GM18505 (cell line): ENCODE data around the gene SLC39A5.
"Not testable (repeated sequence)": the region's sequence is repeated elsewhere in the genome, so short reads cannot be mapped to it uniquely, and the experiment has no call there.

Experiments
- ATAC-seq: cut with Tn5 transposase; IDR thresholded peaks from one replicate; pipeline ENCODE4 v1.9.1; 2021; ENCODE audit not compliant: unreplicated experiment
- POLR2A ChIP-seq: IDR thresholded peaks from 4 replicates; pipeline ENCODE4 v1.6.1; 2011; ENCODE audit warnings: borderline replicate concordance; ENCODE audit not compliant: insufficient read depth, insufficient read length; ENCODE audit errors: extremely low read depth

The SLC39A5 gene

DNA sequence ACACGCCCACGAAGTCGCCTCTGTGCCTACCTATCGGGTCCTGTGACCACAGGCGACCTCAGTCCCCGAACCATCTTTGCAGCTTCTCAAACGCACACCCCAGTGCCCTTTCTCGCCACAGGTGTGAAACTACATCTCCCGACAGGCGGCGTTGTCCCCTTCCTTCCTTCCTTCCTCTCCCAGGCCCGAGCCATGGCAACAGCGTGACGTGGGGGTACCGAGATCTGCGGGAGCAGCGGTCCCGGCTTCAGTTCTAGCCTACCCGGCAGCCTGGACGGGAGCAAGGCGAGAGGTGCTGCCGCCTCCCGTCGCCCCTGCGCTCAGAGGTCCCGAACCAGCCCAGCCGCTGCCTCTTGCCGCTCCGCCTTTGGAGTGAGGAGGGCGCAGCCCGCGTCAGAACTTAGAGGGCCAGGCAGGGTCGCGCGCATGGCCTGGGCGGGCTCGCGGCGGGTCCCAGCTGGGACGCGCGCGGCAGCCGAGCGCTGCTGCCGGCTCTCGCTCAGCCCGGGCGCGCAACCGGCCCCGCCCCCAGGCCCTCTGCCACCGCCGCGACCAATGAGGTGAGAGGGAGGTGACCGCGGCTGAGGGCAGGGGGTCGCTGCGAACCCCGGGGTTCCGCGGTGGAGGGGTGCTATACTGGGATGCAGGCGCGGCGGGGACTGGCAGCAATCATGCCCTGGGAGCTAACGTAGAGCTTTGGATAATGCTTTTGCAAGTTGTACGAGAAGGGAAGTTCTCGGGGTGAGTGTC lies 37.0 kb downstream of the SLC39A5 start, which contains the start of gene COQ10A:
Gene COQ10A (plus strand): TSS at position 250 of the 750 bp plus-strand sequence. CDS start 177 bp downstream, at position 427.
- peak; percentile 85 for ATAC-seq
- peak; percentile 88 for TF ChIP-seq POLR2A

DNA sequence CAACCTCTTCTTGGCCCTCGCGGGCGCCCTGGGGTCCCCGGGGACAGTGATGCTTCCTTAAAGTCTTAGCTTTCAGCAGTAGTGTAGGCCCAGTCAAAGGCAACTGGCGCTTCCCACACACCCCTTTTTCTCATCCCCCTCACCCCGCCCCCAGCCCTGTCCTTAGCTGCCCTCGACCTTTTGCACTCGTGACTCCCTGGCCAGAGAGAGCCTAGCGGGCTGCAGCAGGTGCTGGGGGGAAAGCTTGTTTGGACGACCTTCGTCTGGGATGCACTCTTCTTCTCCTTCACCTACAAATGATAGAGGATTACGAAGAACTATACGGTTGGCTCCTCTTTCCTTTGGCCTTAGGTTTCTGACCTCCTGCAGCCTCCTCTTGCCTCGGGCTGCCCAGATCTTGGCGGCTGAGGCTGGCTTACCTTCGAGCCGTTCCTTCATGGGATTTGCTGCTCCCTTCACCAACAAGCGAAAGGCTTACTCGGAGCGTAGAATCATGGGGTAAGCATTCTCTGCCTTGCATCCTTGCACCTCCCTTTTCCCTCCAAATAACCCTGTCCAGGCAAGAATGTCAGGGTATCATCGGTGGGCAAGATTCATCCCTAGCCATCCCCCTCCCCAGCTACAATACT lies 37.7 kb downstream of the SLC39A5 start:
- ATAC-seq = peak; percentile 15
- TF ChIP-seq POLR2A = no peak

DNA sequence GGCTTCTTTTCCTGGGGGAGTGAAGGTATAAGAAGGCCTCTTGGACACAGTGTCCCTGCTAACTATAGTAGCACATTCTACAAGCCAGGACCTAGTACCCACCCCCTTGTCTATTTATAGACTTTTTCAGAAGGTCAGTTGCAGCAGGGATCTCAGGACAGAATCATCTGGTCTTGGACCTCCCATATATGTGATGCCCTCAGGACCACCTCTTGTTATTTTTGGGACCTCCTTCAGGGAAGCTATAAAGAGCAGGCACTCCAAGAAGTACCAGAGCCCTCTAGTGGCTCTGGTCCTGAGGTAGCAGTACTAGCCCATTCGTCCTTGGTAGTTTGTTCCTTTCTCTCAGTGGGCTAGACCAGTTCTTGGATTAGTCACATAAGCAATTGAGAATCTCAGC lies 41.2 kb downstream of the SLC39A5 start:
- no peak for TF ChIP-seq POLR2A
- no peak for ATAC-seq

DNA sequence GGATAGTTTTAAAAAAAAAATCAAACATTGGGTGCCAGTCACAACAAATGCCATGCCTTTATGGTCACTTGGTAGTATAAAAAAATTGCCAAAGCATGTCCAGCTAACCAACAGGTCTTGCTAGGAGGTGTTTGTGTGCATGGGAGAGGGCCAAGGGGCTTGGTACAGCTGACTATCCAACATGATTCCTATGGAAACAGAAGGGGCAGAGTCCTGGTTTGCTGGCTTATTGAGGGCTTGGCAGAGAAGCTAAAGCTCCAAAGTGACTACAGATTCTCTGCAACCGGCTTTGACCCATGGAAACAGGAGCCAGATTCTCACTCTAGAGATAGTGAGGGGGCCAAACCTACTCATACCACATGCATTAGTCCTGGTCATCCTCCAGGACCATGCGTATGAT lies 42.6 kb downstream of the SLC39A5 start:
- not testable (repeated sequence) for ATAC-seq

DNA sequence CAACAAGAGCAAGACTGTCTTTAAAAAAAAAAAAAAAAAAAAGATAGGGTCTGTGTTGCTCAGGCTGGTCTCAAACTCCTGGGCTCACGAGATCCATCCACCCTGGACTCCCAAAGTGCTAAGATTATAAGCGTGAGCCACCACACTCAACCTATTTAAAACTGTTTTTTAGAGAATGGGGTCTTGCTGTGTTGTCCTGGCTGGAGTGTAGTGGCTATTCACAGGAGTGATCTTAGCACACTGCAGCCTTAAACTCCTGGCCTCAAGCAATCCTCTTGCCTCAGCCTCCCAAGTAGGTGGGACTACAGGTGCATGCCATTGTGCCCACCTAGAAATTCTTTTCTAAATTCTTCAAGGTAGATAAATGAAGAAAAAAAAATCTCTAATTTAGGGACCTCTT lies 44.4 kb downstream of the SLC39A5 start:
- no peak for TF ChIP-seq POLR2A
- ATAC-seq = no peak

DNA sequence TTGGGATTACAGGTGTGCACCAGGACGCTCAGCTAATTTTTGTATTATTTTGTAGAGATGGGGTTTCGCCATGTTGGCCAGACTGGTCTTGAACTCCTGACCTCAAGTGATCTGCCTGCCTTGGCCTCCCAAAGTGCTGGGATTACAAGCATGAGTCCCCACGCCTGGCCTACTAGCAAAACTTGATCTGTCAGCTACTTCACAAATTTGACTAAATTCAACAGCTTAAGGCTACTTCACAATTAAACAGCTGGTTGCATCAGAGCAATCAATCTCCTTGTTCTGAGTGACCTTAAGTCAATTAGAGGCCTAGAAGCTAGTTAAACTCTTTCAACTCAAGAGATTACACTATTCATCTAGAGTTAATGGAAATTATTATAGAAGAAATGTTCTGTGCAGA lies 49.1 kb downstream of the SLC39A5 start:
- no peak for ATAC-seq
- no peak for TF ChIP-seq POLR2A

GRCh38 chr12:56280849-56281248 lies 51.0 kb downstream of the SLC39A5 start:
- ATAC-seq = no peak
- no peak for TF ChIP-seq POLR2A

DNA sequence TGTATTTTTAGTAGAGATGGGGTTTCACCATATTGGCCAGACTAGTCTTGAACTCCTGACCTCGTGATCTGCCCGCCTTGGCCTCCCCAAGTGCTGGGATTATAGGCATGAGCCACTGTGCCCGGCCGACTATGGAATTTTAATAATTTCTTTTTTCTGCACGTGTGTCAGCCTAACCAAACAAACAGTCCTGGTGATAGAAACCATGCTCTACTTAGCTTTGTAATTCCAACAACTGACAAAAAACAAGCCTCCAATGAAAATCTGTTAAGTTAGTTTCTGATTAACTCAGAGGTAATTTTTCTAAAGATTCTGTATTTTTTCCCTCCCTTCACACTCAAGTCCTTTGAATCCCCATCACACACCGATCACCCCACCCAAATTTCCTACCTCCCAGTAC lies 52.2 kb downstream of the SLC39A5 start:
- TF ChIP-seq POLR2A = no peak
- ATAC-seq = no peak

- ATAC-seq = no peak
- no peak for TF ChIP-seq POLR2A
Observed at GRCh38 chr12:56282579-56282978, 52.7 kb downstream of the SLC39A5 start.

- ATAC-seq = not testable (repeated sequence)
Observed at GRCh38 chr12:56284263-56284662, 54.4 kb downstream of the SLC39A5 start.

- TF ChIP-seq POLR2A = no peak
- ATAC-seq = no peak
Observed at GRCh38 chr12:56286044-56286830, 56.4 kb downstream of the SLC39A5 start.
